ENCODE results near the gene CD70.
"Not testable (repeated sequence)": the region's sequence is repeated elsewhere in the genome, so short reads cannot be mapped to it uniquely, and the experiment has no call there.

The CD70 gene

DNA sequence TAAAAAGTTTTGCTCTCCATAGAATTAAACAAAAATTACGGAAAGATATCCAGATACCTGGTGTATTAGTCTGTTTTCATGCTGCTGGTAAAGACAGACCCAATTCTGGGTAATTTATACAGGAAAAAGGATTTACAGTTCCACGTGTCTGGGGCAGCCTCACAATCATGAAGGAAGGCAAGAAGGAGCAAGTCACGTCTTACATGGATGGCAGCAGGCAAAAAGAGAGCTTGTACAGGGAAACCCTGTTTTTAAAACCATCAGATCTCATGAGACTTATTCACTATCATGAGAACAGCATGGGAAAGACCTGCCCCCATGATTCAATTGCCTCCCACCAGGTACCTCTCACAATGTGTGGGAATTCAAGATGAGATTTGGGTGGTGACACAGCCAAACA lies 24.2 kb downstream of the CD70 start:
- H3K4ac ChIP-seq (ENCODE audit: low read length); H3K9me3 ChIP-seq (replicated peaks in 1 of 2; ENCODE audit: control insufficient read depth in 2 of 2, insufficient read depth in 1 of 2, low read depth in 1 of 2, low read length in 2 of 2); H3K27ac ChIP-seq (replicated peaks; ENCODE audit: low read length); H4K8ac ChIP-seq (ENCODE audit: low read depth, low read length); H3K79me1 ChIP-seq (ENCODE audit: low read depth, low read length); H3K4me2 ChIP-seq (ENCODE audit: insufficient read depth, low read length, poor library complexity, severe bottlenecking); H2BK12ac ChIP-seq (ENCODE audit: low read length); H2AK5ac ChIP-seq (ENCODE audit: low read depth, low read length); H3K14ac ChIP-seq (ENCODE audit: low read length); H3K4me3 ChIP-seq (ENCODE audit: low read length in 2 of 2); H3K27me3 ChIP-seq (ENCODE audit: control insufficient read depth in 3 of 3, insufficient read depth in 3 of 3, low read depth in 1 of 3, low read length in 3 of 3); H3K4me1 ChIP-seq (ENCODE audit: control insufficient read depth in 2 of 2, insufficient read depth in 1 of 2, low read depth in 1 of 2, low read length in 2 of 2); DNase-seq (ENCODE audit: low spot score); H3K9ac ChIP-seq (ENCODE audit: low read depth, low read length, poor library complexity); H2AFZ ChIP-seq (ENCODE audit: low read length); H4K91ac ChIP-seq (ENCODE audit: low read depth, low read length, poor library complexity); H3K23ac ChIP-seq (ENCODE audit: low read depth, low read length, poor library complexity); H2BK120ac ChIP-seq (ENCODE audit: low read depth, low read length); H3K18ac ChIP-seq (ENCODE audit: low read length); H2BK15ac ChIP-seq (ENCODE audit: low read length); H3K36me3 ChIP-seq (replicated peaks in 1 of 2; ENCODE audit: control insufficient read depth in 2 of 2, insufficient read depth in 2 of 2, low read length in 2 of 2); H2BK5ac ChIP-seq (ENCODE audit: low read length): not testable (repeated sequence)
- no CpG with 5 or more reads among the region's 3 CpGs for WGBS, 2 donors (ENCODE audit: extremely low coverage in 2 of 2, insufficient read length in 2 of 2, insufficient replicate concordance in 1 of 2)

DNA sequence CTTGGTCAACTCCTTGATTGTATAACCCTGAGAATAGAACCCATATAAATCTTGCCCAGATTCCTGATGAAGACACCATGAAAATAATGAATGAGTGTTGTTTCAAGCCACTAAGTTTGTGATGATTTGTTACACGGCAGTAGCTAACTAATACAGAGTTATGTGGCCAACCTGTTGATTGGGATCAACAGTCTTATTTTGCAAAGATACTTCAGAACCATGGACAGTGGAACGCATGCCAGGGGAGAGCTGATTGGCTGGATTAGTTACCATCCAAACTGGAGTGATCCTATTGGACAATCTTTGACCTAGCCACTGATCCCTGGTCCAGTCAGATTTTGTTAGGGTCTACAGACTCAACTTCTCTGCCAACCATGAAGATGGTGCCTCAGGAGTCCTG lies 26.6 kb downstream of the CD70 start:
- no peak overlapping the region for H3K4me2 ChIP-seq (ENCODE audit: insufficient read depth, low read length, poor library complexity, severe bottlenecking)
- H2BK5ac ChIP-seq (ENCODE audit: low read length), result no peak overlapping the region
- H2BK120ac ChIP-seq (ENCODE audit: low read depth, low read length), result no peak overlapping the region
- DNase-seq (ENCODE audit: low spot score), result no peak
- H3K4ac ChIP-seq (ENCODE audit: low read length), result no peak overlapping the region
- H2AK5ac ChIP-seq (ENCODE audit: low read depth, low read length), result no peak overlapping the region
- H3K9me3 ChIP-seq (replicated peaks in 1 of 2; ENCODE audit: control insufficient read depth in 2 of 2, insufficient read depth in 1 of 2, low read depth in 1 of 2, low read length in 2 of 2), result peaks cover 2 to 9% of the 10 kb centered on the region in 2 donors
- no peak overlapping the region for H3K9ac ChIP-seq (ENCODE audit: low read depth, low read length, poor library complexity)
- H3K4me3 ChIP-seq (ENCODE audit: low read length in 2 of 2), result no peak overlapping the region
- no peaks in the 10 kb centered on the region for H3K79me1 ChIP-seq (ENCODE audit: low read depth, low read length)
- no peak overlapping the region for H3K18ac ChIP-seq (ENCODE audit: low read length)
- H2BK15ac ChIP-seq (ENCODE audit: low read length), result no peak overlapping the region
- no peak overlapping the region for H3K27ac ChIP-seq (replicated peaks; ENCODE audit: low read length)
- H4K91ac ChIP-seq (ENCODE audit: low read depth, low read length, poor library complexity), result no peak overlapping the region
- no peaks in the 10 kb centered on the region for H3K36me3 ChIP-seq (replicated peaks in 1 of 2; ENCODE audit: control insufficient read depth in 2 of 2, insufficient read depth in 2 of 2, low read length in 2 of 2)
- no peak overlapping the region for H3K23ac ChIP-seq (ENCODE audit: low read depth, low read length, poor library complexity)
- no peaks in the 10 kb centered on the region for H3K27me3 ChIP-seq (ENCODE audit: control insufficient read depth in 3 of 3, insufficient read depth in 3 of 3, low read depth in 1 of 3, low read length in 3 of 3)
- no peak overlapping the region for H4K8ac ChIP-seq (ENCODE audit: low read depth, low read length)
- no peak overlapping the region for H3K14ac ChIP-seq (ENCODE audit: low read length)
- H3K4me1 ChIP-seq (ENCODE audit: control insufficient read depth in 2 of 2, insufficient read depth in 1 of 2, low read depth in 1 of 2, low read length in 2 of 2), result no peaks in the 10 kb centered on the region
- no peak overlapping the region for H2BK12ac ChIP-seq (ENCODE audit: low read length)
- WGBS, 2 donors (ENCODE audit: extremely low coverage in 2 of 2, insufficient read length in 2 of 2, insufficient replicate concordance in 1 of 2), result no CpG with 5 or more reads among the region's 2 CpGs
- H2AFZ ChIP-seq (ENCODE audit: low read length), result no peak overlapping the region

DNA sequence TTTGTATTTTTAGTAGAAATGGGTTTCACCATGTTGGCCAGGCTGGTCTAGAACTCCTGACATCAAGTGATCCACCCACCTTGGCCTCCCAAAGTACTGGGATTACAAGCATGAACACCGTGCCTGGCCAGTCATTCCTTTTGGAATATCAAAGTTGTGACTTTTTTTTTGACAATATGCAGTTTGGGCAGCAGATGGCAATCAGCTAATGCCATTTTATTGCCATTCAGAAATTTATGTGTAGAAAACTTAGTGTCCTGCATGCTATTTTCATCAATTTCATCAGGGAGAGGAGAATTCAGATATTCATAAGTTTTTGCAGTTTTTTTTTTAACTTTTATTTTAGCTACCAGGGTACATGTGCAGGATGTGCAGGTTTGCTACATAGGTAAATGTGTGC lies 28.5 kb downstream of the CD70 start:
- not testable (repeated sequence) for H3K27me3 ChIP-seq (ENCODE audit: control insufficient read depth in 3 of 3, insufficient read depth in 3 of 3, low read depth in 1 of 3, low read length in 3 of 3); H4K91ac ChIP-seq (ENCODE audit: low read depth, low read length, poor library complexity); H2BK120ac ChIP-seq (ENCODE audit: low read depth, low read length); H2AFZ ChIP-seq (ENCODE audit: low read length); H2AK5ac ChIP-seq (ENCODE audit: low read depth, low read length); H3K9ac ChIP-seq (ENCODE audit: low read depth, low read length, poor library complexity); H3K23ac ChIP-seq (ENCODE audit: low read depth, low read length, poor library complexity); H3K27ac ChIP-seq (replicated peaks; ENCODE audit: low read length); H3K4me1 ChIP-seq (ENCODE audit: control insufficient read depth in 2 of 2, insufficient read depth in 1 of 2, low read depth in 1 of 2, low read length in 2 of 2); H2BK12ac ChIP-seq (ENCODE audit: low read length); H3K14ac ChIP-seq (ENCODE audit: low read length); H4K8ac ChIP-seq (ENCODE audit: low read depth, low read length); H3K36me3 ChIP-seq (replicated peaks in 1 of 2; ENCODE audit: control insufficient read depth in 2 of 2, insufficient read depth in 2 of 2, low read length in 2 of 2); H3K79me1 ChIP-seq (ENCODE audit: low read depth, low read length); H2BK5ac ChIP-seq (ENCODE audit: low read length); DNase-seq (ENCODE audit: low spot score); H2BK15ac ChIP-seq (ENCODE audit: low read length); H3K18ac ChIP-seq (ENCODE audit: low read length); H3K4me3 ChIP-seq (ENCODE audit: low read length in 2 of 2); H3K4ac ChIP-seq (ENCODE audit: low read length); H3K9me3 ChIP-seq (replicated peaks in 1 of 2; ENCODE audit: control insufficient read depth in 2 of 2, insufficient read depth in 1 of 2, low read depth in 1 of 2, low read length in 2 of 2); H3K4me2 ChIP-seq (ENCODE audit: insufficient read depth, low read length, poor library complexity, severe bottlenecking)
- no CpG with 5 or more reads among the region's 1 CpG for WGBS, 2 donors (ENCODE audit: extremely low coverage in 2 of 2, insufficient read length in 2 of 2, insufficient replicate concordance in 1 of 2)

GRCh38 chr19:6556480-6557195 lies 34.3 kb downstream of the CD70 start:
- H2AK5ac ChIP-seq (ENCODE audit: low read depth, low read length), result no peak overlapping the region
- no peak overlapping the region for H3K23ac ChIP-seq (ENCODE audit: low read depth, low read length, poor library complexity)
- H3K14ac ChIP-seq (ENCODE audit: low read length), result no peak overlapping the region
- H3K9me3 ChIP-seq (replicated peaks in 1 of 2; ENCODE audit: control insufficient read depth in 2 of 2, insufficient read depth in 1 of 2, low read depth in 1 of 2, low read length in 2 of 2), result no peaks in the 10 kb centered on the region
- WGBS, 2 donors (ENCODE audit: extremely low coverage in 2 of 2, insufficient read length in 2 of 2, insufficient replicate concordance in 1 of 2), result 100% methylated on average over 1 of the region's 11 CpGs; no CpG with 5 or more reads in 1 of the 2 donors
- no peaks in the 10 kb centered on the region for H3K79me1 ChIP-seq (ENCODE audit: low read depth, low read length)
- H3K27me3 ChIP-seq (ENCODE audit: control insufficient read depth in 3 of 3, insufficient read depth in 3 of 3, low read depth in 1 of 3, low read length in 3 of 3), result peaks cover 0 to 5% (median 0%) of the 10 kb centered on the region in 3 experiments
- H4K91ac ChIP-seq (ENCODE audit: low read depth, low read length, poor library complexity), result no peak overlapping the region
- H3K4me2 ChIP-seq (ENCODE audit: insufficient read depth, low read length, poor library complexity, severe bottlenecking), result no peak overlapping the region
- no peak overlapping the region for H3K4me3 ChIP-seq (ENCODE audit: low read length in 2 of 2)
- H2BK5ac ChIP-seq (ENCODE audit: low read length), result no peak overlapping the region
- H4K8ac ChIP-seq (ENCODE audit: low read depth, low read length), result no peak overlapping the region
- H2BK120ac ChIP-seq (ENCODE audit: low read depth, low read length), result no peak overlapping the region
- peak overlapping the region; percentile 40 for H2AFZ ChIP-seq (ENCODE audit: low read length)
- H3K9ac ChIP-seq (ENCODE audit: low read depth, low read length, poor library complexity), result no peak overlapping the region
- H3K4ac ChIP-seq (ENCODE audit: low read length), result no peak overlapping the region
- peaks cover 0 to 3% of the 10 kb centered on the region in 2 donors for H3K4me1 ChIP-seq (ENCODE audit: control insufficient read depth in 2 of 2, insufficient read depth in 1 of 2, low read depth in 1 of 2, low read length in 2 of 2)
- DNase-seq (ENCODE audit: low spot score), result no peak
- no peak overlapping the region for H2BK12ac ChIP-seq (ENCODE audit: low read length)
- no peak overlapping the region for H3K18ac ChIP-seq (ENCODE audit: low read length)
- no peak overlapping the region for H3K27ac ChIP-seq (replicated peaks; ENCODE audit: low read length)
- H2BK15ac ChIP-seq (ENCODE audit: low read length), result no peak overlapping the region
- H3K36me3 ChIP-seq (replicated peaks in 1 of 2; ENCODE audit: control insufficient read depth in 2 of 2, insufficient read depth in 2 of 2, low read length in 2 of 2), result no peaks in the 10 kb centered on the region

Data from neuronal stem cell (in vitro differentiated cells).